HG02588 (cell line): ENCODE data around the gene LRATD1.

Experiments used
- ATAC-seq: cut with Tn5 transposase; IDR thresholded peaks from one replicate; pipeline ENCODE4 v1.9.1; 2021; ENCODE audit warnings: mild to moderate bottlenecking, moderate library complexity; ENCODE audit not compliant: unreplicated experiment

The LRATD1 gene

DNA sequence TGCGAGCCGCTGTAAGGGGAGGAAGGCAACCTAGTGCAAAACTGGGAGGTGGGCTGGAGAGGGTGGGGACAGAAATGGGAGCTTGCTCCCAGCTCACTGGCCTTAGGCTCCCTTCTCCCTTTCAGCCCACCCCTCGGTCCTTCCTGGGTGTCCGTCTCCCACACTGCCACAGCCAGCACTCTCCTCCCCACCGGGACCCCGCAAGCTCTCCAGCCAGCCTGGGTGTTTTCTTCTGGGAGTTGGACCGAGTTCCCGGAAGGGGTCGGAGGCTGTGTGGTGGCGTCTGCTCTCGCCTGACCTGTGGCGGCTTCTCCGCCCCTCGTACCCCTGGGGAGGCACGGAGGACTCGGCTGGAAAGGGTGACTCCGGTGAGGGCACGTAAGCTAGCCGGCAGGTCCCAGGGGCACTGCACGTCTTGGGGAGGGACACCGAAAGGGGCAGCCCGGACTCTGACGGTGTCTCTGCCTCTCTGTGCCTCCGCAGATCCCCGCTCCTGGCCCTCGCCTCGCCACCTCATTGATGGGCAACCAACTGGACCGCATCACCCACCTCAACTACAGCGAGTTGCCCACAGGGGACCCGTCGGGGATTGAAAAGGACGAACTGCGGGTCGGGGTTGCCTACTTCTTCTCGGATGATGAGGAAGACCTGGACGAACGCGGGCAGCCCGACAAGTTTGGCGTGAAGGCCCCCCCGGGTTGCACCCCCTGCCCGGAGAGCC, 1.1 kb downstream of the LRATD1 start:
- no peak for ATAC-seq

DNA sequence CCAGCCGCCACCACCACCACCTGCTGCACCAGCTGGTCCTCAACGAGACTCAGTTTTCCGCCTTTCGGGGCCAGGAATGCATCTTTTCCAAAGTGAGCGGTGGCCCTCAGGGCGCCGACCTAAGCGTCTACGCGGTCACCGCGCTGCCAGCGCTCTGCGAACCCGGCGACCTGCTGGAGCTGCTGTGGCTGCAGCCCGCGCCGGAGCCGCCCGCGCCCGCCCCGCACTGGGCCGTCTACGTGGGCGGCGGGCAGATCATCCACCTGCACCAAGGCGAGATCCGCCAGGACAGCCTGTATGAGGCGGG, 1.6 kb downstream of the LRATD1 start:
- ATAC-seq = no peak

DNA sequence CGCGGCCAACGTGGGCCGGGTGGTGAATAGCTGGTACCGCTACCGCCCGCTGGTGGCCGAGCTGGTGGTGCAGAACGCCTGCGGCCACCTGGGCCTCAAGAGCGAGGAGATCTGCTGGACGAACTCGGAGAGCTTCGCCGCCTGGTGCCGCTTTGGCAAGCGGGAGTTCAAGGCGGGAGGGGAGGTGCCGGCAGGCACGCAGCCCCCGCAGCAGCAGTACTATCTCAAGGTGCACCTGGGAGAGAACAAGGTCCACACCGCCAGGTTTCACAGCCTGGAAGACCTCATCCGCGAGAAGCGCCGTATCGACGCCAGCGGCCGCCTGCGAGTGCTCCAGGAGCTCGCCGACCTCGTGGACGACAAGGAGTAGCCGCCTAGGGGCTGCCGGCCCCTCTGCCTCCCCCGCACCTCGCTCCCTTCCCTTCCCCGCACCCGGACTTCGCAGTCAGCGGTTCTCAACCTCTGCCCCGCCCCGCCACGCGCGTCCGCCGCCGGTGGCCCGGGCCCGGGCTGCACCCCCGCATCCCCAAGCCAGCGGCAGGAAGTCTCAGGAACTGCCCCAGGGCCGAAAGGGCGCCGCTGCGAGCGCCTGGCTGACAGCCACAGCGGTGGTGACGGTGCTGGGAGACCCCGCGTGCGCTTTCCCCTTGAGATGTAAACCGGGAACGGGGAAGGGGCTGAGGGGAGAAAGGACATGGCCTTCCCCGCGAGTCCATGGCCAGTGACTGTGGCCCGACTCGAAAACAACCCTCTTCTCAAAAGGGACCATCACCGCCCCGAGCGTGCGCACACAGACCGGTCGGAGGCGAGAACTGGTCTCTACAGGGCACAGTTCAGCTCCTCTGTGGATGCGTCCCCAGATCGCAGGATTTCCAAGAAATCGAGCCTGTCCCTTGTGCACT, 2.2 kb downstream of the LRATD1 start:
- no peak for ATAC-seq

DNA sequence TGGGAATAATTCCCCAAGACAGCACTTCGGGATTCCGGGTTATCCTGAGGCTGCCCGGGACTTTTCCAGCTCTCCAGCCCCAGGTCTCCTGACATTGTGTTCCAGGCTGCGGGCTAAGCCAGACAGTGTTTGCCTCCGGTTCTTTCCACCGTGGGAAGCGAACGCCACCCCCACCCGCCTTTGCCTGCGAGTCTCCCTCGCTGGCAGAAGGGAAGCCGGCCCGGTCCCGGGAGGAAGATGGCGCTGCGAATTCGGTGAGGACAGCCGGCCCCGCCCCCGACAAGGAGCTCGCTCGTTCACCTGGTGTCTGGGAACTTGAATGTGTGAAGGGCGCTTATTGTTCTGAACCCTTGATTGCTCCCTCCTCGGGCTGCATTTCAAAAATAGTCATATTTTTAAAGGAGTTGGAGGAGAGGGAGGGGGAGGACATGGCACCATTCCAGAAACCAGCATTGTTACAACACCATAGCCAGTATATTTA, 2.9 kb downstream of the LRATD1 start:
- ATAC-seq = no peak

DNA sequence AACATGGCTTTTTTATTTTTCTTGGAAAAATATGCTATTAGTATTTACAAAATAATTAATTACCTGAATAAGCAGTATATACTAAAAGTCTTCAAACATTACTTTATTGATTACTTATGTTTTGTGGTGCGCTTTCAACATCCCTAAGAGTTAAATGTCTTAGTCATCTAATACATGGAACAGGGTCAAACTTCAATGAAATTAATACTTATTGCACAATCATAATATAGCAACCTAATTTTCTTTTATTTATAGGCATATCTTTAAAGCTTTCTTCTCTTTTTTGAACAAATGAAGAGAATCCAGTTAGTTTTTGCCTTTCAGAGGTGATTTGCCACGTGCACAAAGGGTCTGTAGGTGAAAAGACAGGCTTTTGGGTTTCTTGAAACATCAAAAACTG, 6.0 kb downstream of the LRATD1 start:
- no peak for ATAC-seq

DNA sequence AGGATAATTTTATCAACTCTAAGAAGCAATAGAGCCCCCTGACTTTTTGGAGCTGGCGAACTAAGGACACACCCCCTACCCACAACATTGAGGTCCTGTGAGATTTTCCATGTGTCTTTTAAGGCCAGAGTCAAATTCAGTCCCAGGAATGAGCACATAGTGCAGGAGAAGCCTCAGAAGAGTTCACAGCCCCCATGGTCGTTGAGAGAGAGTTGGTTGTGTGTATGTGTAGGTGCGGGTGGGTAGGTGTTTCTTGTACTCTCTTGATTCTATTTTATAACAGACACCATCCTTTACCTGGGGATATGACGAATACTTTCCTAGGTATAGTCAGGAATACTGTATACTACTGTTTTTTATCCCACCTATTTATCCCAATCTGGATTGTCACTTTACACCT, 8.6 kb downstream of the LRATD1 start:
- no peak for ATAC-seq

DNA sequence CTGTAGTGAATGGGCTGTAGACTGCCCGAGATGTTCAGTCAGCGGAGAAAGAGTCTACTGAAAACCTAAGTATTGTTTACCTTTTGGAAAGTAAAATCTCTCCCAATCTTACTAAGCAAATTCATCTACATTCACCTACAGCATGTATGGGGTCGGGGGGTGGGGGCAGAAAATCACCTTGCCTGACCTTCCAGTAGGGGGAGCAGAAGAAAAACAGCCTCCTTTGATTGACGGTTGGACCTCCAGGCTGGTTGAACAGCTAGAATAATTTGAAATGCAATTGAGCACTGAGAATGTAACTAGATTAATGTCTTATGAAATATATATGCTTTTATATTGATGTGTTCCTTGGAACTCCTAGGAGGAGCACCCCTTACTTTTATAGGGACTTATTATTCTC, 10.0 kb downstream of the LRATD1 start:
- ATAC-seq = no peak

DNA sequence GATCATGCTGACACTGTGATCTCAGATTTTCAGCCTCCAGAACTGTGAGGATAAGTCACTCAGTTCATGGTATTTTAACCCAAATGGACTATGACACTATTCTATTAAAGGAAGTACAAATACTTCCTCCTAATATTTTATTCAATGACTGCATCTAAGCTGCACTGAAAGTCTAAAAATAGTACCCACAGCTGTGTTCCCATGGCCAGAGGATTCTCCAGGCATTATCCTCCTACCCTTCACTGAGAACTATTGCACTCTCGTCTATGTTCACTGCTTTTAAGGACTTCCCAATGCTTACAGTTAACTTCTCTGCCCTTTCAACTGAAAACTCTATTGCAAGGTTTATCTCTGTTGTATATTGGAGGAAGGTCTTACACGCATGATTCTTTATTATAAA, 15.2 kb downstream of the LRATD1 start:
- ATAC-seq = no peak

DNA sequence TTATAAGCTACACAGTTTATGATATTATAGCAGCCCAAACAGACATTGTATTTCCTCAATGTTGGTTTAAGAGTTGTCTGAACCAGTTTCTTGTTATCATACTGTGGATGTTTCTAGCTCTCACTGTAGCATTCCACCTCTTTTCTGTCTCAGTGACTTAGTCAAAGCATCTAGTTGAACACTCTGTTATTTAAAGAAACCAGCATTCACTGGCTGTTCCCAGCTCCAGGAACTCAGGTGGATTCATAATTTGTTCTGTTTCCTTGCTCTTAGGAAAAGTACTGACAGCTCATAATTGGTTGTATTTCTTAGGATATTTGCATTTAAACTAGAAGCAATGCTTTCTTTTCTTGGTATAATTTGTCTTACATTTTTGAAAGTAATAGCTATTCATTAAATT, 17.5 kb downstream of the LRATD1 start:
- ATAC-seq = no peak

DNA sequence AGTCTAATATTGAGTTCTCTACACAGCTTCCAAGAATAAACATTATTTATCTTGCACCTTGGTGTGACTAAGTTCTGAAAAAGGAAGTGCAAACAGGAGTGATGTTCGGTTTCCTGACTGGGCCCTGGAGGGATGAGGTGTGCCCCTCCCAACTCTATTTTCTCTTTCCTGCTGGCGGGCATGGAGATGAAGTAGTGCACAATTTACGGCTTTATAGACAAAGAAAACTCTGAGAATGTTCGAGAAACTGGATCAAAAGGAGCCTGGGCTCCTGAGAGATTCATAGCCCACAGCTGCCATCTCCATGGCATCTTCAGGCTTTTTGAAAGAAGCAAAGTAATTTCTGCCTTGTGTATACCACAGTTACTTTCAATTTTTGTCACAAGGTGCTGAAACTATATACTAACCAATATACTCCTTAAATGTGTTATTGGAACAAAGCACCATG, 22.3 kb downstream of the LRATD1 start:
- ATAC-seq = peak; percentile 90

DNA sequence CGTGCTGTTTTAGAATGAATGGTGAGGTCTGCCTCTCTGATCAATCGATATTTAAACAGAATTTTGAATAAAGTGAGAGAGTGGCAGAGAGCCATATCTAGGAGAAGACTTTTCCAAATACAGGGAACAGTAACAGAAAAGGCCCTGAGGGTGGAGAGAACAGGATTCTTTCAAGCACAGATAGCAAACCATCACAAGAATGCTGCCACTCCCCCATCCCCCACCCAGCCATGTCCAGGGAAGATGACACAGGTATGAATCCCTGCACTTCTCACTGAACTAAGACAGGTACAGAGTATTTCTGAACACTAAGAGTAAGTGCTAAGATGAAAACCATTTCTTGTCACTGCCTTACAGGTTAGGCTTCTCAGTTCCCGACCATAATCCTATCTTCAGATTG, 23.6 kb downstream of the LRATD1 start:
- no peak for ATAC-seq

DNA sequence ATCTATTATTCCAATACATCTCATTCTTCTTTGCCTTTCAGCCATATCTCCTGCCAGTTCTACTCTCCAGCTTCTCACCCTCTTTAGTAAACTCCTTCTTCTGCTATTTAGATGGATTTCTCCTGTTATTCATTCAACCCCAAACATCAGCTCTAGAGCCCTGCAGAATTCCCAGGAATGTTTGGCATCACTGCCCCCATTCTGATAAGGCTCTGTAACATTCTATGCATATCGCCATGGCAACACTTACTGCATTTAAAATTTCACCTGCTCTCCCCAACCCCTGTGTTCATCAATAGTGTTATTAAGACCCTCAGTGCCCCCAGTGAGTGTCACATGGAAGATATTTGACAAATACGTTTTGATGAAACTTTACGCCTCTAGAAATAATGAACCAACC, 28.6 kb downstream of the LRATD1 start:
- ATAC-seq = no peak

DNA sequence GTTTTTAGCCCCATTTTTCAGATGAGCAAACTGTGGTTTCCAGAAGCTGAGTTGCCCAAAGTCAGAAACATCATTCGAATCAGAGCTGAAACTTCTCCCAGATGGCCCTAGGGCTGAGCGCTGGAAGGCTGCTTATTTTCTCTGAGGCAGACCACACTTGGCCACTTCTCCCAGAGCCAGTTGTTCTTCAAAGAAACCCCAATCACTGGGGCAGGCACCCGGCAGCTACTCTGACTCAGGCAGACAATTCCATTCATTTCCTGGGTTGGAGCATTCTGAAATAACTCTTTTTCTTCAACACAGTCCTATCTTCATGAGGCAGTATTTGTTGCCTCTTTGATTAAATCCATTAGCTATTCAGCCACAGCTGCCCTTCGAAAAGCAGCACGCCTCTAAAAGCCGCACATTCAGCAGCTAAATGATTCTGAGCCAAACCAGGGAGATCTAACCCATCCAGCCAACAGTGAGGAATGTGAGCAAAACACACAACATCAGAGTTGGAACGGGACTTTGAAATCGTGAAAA, 40.9 kb downstream of the LRATD1 start:
- no peak for ATAC-seq

DNA sequence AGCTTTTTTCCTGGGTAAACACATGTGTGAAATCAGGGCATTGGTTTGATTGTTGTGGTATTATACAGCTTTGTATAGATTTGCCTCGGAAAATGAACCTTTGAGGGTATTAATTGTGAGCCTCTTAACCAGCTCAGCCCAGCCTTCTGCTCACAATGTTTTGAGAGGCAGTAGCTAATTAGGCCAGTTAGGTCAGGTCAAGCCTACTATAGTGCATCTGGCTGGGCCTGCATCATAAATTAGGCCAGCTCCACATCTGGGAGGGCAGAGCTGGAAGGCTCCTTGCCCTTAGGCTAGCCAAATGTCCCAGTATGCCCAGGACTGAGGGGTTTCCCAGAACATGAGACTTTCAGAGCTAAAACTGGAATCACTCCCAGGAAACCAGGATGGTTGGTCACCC, 43.0 kb downstream of the LRATD1 start:
- ATAC-seq = no peak

DNA sequence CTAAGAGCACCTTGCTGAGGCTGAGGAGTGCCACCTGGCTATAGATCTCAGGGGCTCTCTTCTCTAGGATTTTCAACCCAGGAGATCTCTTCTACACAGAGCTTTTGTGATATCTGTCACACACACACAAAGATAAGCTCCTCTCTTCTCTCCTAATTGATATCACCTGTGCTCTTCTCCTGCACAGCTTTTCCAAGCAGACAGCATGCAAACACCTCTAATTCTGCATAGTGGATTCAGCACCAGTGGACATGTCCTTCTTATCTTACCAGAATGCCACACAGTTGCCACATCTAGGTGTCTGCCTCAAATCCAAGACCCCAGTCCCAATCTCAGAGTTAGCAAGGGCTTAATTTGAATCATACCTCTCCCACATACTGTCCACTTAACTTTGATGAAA, 43.9 kb downstream of the LRATD1 start:
- ATAC-seq = no peak

DNA sequence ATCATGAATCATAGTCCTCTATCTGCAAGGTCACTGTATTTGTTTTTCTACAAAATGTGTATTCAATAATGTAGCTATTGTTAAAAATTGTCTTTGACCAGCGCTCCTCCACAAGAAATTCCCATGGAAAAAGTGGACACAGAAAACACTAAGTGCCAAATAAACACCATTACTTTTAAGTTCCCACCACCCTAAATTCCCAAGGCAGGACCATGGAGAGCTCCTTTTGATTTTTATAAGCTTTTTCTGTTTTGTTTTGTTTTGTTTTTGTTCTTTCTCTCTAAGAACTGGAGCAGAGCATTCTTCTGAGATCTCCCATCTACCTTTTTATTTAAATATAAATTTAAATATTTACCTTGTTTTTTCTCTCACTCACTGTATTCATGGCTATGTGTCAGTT, 44.5 kb downstream of the LRATD1 start:
- no peak for ATAC-seq

DNA sequence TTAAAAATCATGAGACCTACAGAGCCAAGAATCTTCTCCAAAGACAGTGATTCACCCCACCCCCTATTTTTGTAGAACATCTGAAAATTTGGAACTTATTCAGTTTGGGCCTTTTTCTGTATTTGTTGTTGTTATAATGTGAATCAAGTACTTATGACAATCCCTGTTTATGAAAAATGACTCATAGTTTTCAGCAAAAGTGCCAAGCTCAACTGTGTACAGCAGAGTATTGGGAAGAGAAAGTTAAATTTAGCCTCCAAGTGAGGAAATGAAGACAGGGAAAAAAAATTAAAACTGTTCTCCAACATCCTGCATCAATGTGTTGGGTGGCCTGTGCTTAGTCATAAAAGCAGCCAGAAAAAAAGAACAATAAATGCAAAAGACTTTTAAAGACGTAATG, 46.2 kb downstream of the LRATD1 start:
- ATAC-seq = no peak

DNA sequence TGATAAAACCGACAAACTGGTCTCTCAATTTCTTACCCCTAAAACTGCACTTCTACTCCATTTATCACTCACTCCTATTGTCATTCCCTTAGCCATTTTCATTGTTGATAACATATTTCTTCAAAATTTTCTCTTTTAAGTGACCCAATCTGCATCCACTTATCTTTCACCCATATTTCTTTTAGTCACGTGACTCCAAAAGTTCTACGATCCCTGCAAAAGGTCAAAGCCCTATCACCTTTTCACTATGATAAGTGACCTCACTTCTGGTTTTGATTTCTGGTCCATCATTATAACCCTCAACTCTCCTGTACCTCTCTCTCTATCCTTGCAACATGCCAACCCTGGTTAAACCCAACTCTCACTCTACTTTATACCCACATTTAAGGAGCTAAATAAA, 49.1 kb downstream of the LRATD1 start:
- ATAC-seq = no peak
